ENCODE data around the gene URB1.

DNA sequence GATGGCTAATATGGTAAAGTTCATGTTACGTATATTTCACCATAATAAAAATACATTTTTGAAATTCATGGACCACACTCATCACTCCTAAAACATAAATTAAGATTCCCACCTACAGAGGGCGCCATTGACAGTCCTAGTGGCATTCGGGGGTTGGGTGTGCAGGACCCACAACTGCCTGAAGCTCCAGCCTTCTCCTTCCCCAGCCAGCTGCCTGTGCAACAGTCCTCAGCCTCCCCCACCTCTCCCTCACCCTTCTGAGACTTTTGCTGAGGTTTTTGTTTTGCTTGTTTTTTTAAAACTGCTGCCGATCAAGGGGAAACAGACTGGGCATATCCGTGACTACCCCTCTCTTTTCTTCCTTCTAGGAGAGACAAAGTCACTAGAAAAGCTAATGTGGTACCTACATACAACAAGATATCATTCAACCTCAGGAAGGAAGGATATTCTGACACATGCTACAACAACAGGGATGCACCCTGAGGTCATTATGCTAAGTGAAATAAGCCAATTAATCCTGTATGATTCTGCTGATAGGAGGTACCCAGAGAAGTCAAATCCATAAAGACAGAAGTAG is 10.5 kb upstream of the URB1 start:
- no peak for TF ChIP-seq GATA2 (IDR thresholded peaks at IDR 0.05; ENCODE audit: low read depth, low read length)
- TF ChIP-seq GATA3 (IDR thresholded peaks at IDR 0.05; ENCODE audit: low read depth, low read length): no peak

All from SH-SY5Y (cell line).